ENCODE data around the gene SLC22A1.

SLC22A1 gene

DNA sequence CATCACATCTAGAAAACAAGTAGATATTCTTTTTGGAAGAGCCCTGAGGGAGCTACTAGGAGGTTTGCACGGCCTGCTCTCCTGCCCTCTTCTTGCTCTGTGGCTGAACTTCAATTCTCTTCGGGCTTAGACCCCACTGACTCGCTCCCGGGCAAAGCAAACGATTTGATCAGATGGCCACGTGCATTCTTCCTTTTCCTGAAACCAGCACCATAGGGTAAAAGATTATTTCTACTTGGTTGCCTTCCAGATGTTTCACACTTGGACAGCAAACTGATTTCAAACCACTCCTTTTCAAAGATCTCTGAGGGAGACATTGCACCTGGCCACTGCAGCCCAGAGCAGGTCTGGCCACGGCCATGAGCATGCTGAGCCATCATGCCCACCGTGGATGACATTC lies at the start of gene SLC22A1:
Gene SLC22A1 (plus strand): TSS at position 258 of the 400 bp plus-strand sequence. CDS start 121 bp downstream, at position 379.
- no peak for DNase-seq (ENCODE audit: extremely low read depth, low read depth)
- TF ChIP-seq, protein P1, sequence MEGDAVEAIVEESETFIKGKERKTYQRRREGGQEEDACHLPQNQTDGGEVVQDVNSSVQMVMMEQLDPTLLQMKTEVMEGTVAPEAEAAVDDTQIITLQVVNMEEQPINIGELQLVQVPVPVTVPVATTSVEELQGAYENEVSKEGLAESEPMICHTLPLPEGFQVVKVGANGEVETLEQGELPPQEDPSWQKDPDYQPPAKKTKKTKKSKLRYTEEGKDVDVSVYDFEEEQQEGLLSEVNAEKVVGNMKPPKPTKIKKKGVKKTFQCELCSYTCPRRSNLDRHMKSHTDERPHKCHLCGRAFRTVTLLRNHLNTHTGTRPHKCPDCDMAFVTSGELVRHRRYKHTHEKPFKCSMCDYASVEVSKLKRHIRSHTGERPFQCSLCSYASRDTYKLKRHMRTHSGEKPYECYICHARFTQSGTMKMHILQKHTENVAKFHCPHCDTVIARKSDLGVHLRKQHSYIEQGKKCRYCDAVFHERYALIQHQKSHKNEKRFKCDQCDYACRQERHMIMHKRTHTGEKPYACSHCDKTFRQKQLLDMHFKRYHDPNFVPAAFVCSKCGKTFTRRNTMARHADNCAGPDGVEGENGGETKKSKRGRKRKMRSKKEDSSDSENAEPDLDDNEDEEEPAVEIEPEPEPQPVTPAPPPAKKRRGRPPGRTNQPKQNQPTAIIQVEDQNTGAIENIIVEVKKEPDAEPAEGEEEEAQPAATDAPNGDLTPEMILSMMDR (IDR thresholded peaks at IDR 0.05; ENCODE audit: low read depth, low read length), result no peak

DNA sequence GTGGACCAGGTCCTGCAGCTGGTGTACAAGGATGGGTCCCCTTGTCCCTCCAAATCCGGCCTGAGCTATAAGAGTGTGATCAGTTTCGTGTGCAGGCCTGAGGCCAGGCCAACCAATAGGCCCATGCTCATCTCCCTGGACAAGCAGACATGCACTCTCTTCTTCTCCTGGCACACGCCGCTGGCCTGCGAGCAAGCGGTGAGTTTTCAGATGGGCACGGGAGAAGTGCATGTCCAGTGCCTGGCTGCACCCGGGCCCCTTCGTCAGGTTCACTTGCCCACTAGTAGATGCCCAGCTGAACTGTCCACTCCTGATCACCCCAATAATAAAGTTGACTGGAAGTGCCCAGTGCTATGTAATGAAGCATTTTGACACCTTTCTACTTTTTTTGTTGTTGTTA lies 48.3 kb upstream of the SLC22A1 start:
- no peak for DNase-seq (ENCODE audit: extremely low read depth, low read depth)
- TF ChIP-seq, protein P1 (IDR thresholded peaks at IDR 0.05; ENCODE audit: low read depth, low read length), result no peak

DNA sequence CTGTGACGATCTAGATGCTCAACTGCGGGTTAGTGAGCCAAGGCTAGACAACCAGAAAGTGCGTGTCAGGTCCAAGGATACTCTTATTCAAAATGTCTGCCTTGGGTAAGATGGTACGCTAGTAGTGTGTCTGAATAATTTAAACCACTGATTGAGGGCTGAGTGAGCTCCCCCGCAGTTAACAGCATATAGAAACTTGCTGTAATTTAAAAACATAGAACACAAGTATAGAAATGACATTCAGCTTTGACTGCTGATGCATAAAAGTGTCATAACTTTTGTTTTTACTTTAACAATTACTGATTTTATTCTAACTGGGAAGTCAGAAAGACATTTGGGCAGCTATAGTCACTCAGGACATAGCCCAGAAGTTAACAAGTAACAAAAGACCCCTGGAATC lies 45.6 kb upstream of the SLC22A1 start:
- TF ChIP-seq, protein P1 (IDR thresholded peaks at IDR 0.05; ENCODE audit: low read depth, low read length), result no peak
- DNase-seq (ENCODE audit: extremely low read depth, low read depth), result no peak

DNA sequence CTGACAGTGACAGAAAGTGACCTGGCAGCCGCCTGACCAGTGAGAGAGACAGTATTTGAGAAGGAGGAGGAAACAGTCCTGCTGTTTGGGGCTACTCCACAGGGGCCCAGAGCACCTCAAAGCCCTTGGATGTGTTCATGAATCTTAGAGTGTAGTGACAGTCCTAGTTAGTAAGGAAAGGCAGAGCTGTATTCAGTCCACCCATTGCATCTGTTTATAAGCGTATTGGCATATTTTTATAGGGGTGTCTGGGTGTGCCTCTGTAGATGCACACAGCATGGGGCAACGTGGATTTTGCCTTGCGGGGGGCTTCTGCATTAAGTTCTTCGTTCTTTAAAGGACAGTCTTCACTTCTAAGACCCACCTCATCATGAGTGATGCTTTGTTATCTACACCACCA lies 44.6 kb upstream of the SLC22A1 start:
- TF ChIP-seq, protein P1 (IDR thresholded peaks at IDR 0.05; ENCODE audit: low read depth, low read length), result no peak
- no peak for DNase-seq (ENCODE audit: extremely low read depth, low read depth)

DNA sequence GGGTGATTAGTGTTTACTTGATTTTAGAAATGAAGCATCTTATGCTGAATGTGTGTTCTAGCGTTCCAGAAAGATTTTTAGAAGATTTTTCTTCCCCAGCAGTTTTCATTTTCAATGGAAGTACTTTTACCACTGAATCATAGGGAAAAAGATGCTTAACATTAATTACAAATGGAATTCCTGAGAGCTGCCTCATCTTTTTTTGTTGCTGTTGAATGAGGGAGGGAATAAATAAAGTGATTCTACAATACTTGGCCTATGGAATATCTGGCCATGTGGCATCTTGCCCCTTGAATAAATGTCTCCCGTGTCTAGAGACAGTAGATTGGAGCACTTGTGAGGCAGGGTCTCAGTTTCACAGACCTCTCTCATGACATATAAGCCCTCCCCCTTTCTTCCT lies 44.1 kb upstream of the SLC22A1 start:
- DNase-seq (ENCODE audit: extremely low read depth, low read depth), result no peak
- TF ChIP-seq, protein P1 (IDR thresholded peaks at IDR 0.05; ENCODE audit: low read depth, low read length), result no peak

DNA sequence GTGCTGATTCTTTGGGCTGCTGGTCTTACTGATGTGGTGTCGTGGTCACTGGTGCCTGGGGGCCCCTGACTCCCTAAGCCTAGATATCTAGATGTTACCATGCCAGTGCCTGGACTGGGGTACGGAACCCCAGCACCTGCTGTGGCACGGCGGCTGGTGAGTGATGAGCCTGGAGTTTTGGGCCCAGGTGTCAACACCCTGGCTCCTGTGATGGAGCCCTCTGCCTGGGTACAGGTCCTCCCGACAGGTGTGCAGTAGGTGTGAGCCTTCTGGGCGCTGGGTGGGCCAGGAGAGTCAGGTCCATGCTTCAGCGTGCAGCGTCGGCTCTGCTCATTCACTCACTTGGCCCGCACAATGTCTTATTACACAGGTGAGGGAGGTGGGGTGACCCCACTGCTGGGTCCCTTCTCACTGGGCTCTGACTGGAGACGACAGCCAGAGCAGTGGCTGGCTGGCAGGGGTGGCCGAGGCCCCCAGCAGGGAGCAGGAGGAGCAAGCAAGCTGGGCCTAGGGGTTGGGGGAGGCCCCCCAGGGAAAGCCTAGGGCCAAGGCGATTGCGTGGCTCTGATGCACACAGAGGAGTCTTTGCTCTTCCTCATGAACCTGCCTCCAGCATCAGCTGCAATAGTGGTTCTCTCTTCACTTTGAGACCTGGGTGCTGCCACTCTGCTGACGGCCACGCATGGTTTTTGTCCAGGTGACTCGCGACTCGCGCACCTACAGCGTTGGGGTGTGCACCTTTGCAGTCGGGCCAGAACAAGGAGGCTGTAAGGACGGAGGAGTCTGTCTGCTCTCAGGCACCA lies 42.5 kb upstream of the SLC22A1 start:
- no peak for DNase-seq (ENCODE audit: extremely low read depth, low read depth)

DNA sequence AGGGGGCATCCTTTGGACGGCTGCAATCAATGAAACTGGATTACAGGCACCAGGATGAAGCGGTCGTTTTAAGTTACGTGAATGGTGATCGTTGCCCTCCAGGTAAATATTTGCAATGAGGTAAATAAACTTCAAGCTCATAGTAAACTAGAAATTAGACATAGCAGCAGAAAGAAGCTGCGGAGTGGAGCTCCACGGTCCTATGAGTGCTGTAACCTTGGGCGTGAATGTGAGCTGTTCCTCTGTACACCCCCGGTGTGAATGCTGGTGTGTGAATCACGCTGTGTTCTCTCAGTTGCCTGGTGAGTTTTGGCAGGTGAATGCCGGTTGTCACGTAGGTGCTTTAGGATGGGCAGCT lies 42.0 kb upstream of the SLC22A1 start:
- TF ChIP-seq, protein P1 (IDR thresholded peaks at IDR 0.05; ENCODE audit: low read depth, low read length), result no peak
- no peak for DNase-seq (ENCODE audit: extremely low read depth, low read depth)

More for the DNA sequence above, 42.5 kb upstream of the SLC22A1 start:
- TF ChIP-seq, protein P1 (IDR thresholded peaks at IDR 0.05; ENCODE audit: low read depth, low read length), result no peak
